K562 (cell line): ENCODE data around the gene TXNRD2. TPM values are rescaled to one million over a fixed set of nuclear protein-coding genes. Genes with fewer than 3 reads are reported as not detected.

ENCODE experiments used
- ATF3 ChIP-seq, 2 experiments: fragments of 450-650 bp in 1 of 2; sonication (generic) in 1 of 2; formaldehyde crosslinking in 1 of 2; IDR thresholded peaks in 1 of 2; conservative IDR thresholded peaks in 1 of 2; 2 replicates each; pipeline versions ENCODE4 v1.6.1 to v1.8.1; 2016 to 2023; ENCODE audit warnings: mild to moderate bottlenecking in 2 of 2, moderate library complexity in 2 of 2, inconsistent platforms in 1 of 2, missing genetic modification reagents in 1 of 2
- ATF6 ChIP-seq: sonication (generic); formaldehyde crosslinking; IDR thresholded peaks from 2 replicates; pipeline ENCODE4 v1.4.0; 2020; ENCODE audit warnings: mild to moderate bottlenecking, missing genetic modification reagents
- ELF4 ChIP-seq: fragments of 450-650 bp; formaldehyde crosslinking; IDR thresholded peaks from 2 replicates; pipeline ENCODE4 v1.4.0; 2022; ENCODE audit warnings: missing genetic modification characterization
- ELK3 ChIP-seq: fragments of 450-650 bp; formaldehyde crosslinking; IDR thresholded peaks from 2 replicates; pipeline ENCODE4 v1.4.0; 2020; ENCODE audit warnings: mild to moderate bottlenecking
- ESRRA ChIP-seq: fragments of 450-650 bp; IDR thresholded peaks from 2 replicates; pipeline ENCODE4 v1.6.1; 2014; ENCODE audit warnings: low read depth, mild to moderate bottlenecking, moderate library complexity, borderline replicate concordance
- FUS ChIP-seq: fragments of 200-400 bp; formaldehyde crosslinking; optimal IDR thresholded peaks from 2 replicates; pipeline ENCODE3; 2017; ENCODE audit warnings: low read depth, low read length
- MBD2 ChIP-seq: sonication (generic); IDR thresholded peaks from 2 replicates; pipeline ENCODE4 v1.6.1; 2016; ENCODE audit warnings: low read depth, borderline replicate concordance
- PHF21A ChIP-seq: fragments of 450-650 bp; IDR thresholded peaks from 2 replicates; pipeline ENCODE4 v1.6.1; 2017; ENCODE audit warnings: low read depth, borderline replicate concordance
- RAD21 ChIP-seq, 2 experiments: fragments of 250-450 bp in 1 of 2; fragments of 450-650 bp in 1 of 2; sonication (Bioruptor Pico) in 1 of 2; formaldehyde crosslinking in 1 of 2; IDR thresholded peaks in 1 of 2; conservative IDR thresholded peaks in 1 of 2; 2 replicates each; pipeline versions ENCODE4 v1.4.0 to v1.8.0; 2020 to 2022; ENCODE audit warnings: mild to moderate bottlenecking in 2 of 2, moderate library complexity in 1 of 2
- ZC3H4 ChIP-seq: sonication (generic); formaldehyde crosslinking; IDR thresholded peaks from 2 replicates; pipeline ENCODE4 v1.9.0; 2021; ENCODE audit warnings: missing genetic modification reagents, borderline replicate concordance
- polyA plus RNA-seq, 8 experiments: library from polyadenylated mRNA; depleted of rRNA in 4 of 8; stranded (reverse) in 5 of 8; unstranded in 3 of 8; fragments of >200 nt; fragmentation: Nextera tagmentation in 2 of 8; fragmentation: Illumina TruSeq in 1 of 8; extraction: Ambion mirVana in 2 of 8; extraction: Trizol in 1 of 8; gene quantifications; 2 replicates each; pipeline versions ENCODE4 v1.2.1 to v1.2.3, GENCODE V29; 2011 to 2014; ENCODE audit warnings: inconsistent platforms in 1 of 8, missing spikeins in 1 of 8
- total RNA-seq, 7 experiments: library from RNA; depleted of rRNA in 6 of 7; stranded (reverse); fragments of >200 nt in 6 of 7; fragmentation: Illumina TruSeq in 2 of 7; extraction: Trizol in 2 of 7; gene quantifications; 2 replicates each; pipeline versions ENCODE4 v1.2.1 to v1.2.3, GENCODE V29; 2011 to 2021; ENCODE audit warnings: low replicate concordance in 1 of 7

TXNRD2 gene
- total and polyA plus RNA-seq, 9 of the 15 experiments (the other 6 are each of a cell fraction or from before 2014, with no cell fraction given): 3.3 to 80.2 (median 49.4) TPM

GRCh38 chr22:19885841-19886592 is 55.6 kb downstream of the TXNRD2 start (continued):
- TF ChIP-seq ATF6 (CRISPR knock-in tag) (no peak), FUS (no peak), ELF4 (CRISPR knock-in tag) (no peak), ATF3 (IDR thresholded peaks at IDR 0.05) (no peak), ATF3 (CRISPR knock-in tag; conservative IDR thresholded peaks at IDR 0.05) (0 out of 2 replicates have a peak, but pooled peaks have one; percentile 36), ZC3H4 (CRISPR knock-in tag) (no peak), ELK3 (CRISPR knock-in tag) (no peak), PHF21A (no peak), RAD21 (CRISPR knock-in tag; conservative IDR thresholded peaks at IDR 0.05 in 1 of 2, IDR thresholded peaks at IDR 0.05 in 1 of 2) (no peak), ESRRA (no peak), MBD2 (no peak)
